T-cell (primary cell): Measurements from ENCODE around the gene DCK. TPM values are rescaled to one million over a fixed set of nuclear protein-coding genes. Genes with fewer than 3 reads are reported as not detected.
"Not testable (repeated sequence)": the region's sequence is repeated elsewhere in the genome, so short reads cannot be mapped to it uniquely, and the experiment has no call there.

Experiments used
- ATAC-seq, 4 experiments: fragments of 200-7000 bp in 3 of 4; fragments of 150-1000 bp in 1 of 4; cut with Tn5 transposase; replicated peaks in 1 of 4; 1 replicate in 3 of 4; 2 replicates in 1 of 4; pipeline ENCODE4 v1.10.0; 2021; ENCODE audit warnings: moderate library complexity in 3 of 4, mild to moderate bottlenecking in 2 of 4, moderate number of reproducible peaks in 1 of 4
- CTCF ChIA-PET, 2 donors: fragments of 300-600 bp; sonication (Branson Sonifier 250); formaldehyde crosslinking; loops; one replicate each; lab custom pipeline; 2022; ENCODE audit warnings: antibody characterized with exemption in 2 of 2; lab: Charles Lee
- POLR2A ChIA-PET, 2 donors: fragments of 300-600 bp; sonication (Branson Sonifier 250); formaldehyde crosslinking; loops; one replicate each; lab custom pipeline; 2022; ENCODE audit warnings: antibody characterized with exemption in 2 of 2; lab: Charles Lee
- DNase-seq, 35 experiments: peaks; one replicate each; pipeline versions ENCODE4 v3.0.0 to v3.0.0-alpha.2; 2013 to 2023
- H3K27ac ChIP-seq: one replicate; pipeline ENCODE4 v1.5.1; 2013; ENCODE audit warnings: low read length
- H3K27me3 ChIP-seq, 2 experiments: replicated peaks in 1 of 2; 1 replicate in 1 of 2; 2 replicates in 1 of 2; pipeline versions ENCODE4 v1.6.1 to v1.7.0; 2013; ENCODE audit warnings: low read length in 1 of 2, mixed read lengths in 1 of 2; ENCODE audit not compliant: control insufficient read depth in 2 of 2, insufficient read depth in 2 of 2; ENCODE audit errors: extremely low read depth in 1 of 2
- H3K36me3 ChIP-seq, 2 donors: 1 replicate in 1 of 2; 2 replicates in 1 of 2; pipeline versions ENCODE4 v1.6.1 to v1.7.0; 2013; ENCODE audit warnings: low read length in 1 of 2; ENCODE audit not compliant: control insufficient read depth in 2 of 2, insufficient read depth in 1 of 2; ENCODE audit errors: extremely low read depth in 1 of 2
- H3K4me1 ChIP-seq, 2 experiments: 1 replicate in 1 of 2; 2 replicates in 1 of 2; pipeline versions ENCODE4 v1.6.1 to v1.7.0; 2013; ENCODE audit warnings: low read length in 2 of 2, mixed read lengths in 1 of 2; ENCODE audit not compliant: insufficient read depth in 2 of 2, control insufficient read depth in 1 of 2; ENCODE audit errors: extremely low read depth in 1 of 2
- H3K4me3 ChIP-seq, 2 donors: 1 replicate in 1 of 2; 2 replicates in 1 of 2; pipeline versions ENCODE4 v1.5.1 to v1.7.0; 2013; ENCODE audit warnings: mild to moderate bottlenecking in 2 of 2, low read length in 1 of 2, moderate library complexity in 1 of 2; ENCODE audit not compliant: control insufficient read depth in 1 of 2; ENCODE audit errors: extremely low read depth in 1 of 2
- H3K9me3 ChIP-seq: 2 replicates; pipeline ENCODE4 v1.7.0; 2013
- H3K27ac Mint-ChIP-seq, 2 donors: one replicate each; pipeline ENCODE4 v1.8.0; 2020 to 2021; ENCODE audit warnings: mild to moderate bottlenecking in 2 of 2, mixed read lengths in 2 of 2
- H3K27me3 Mint-ChIP-seq, 2 donors: one replicate each; pipeline ENCODE4 v1.8.0; 2021 to 2022; ENCODE audit warnings: mixed read lengths in 2 of 2
- H3K36me3 Mint-ChIP-seq: one replicate; pipeline ENCODE4 v1.8.0; 2021; ENCODE audit warnings: mixed read lengths
- H3K4me1 Mint-ChIP-seq, 3 donors: one replicate each; pipeline ENCODE4 v1.8.0; 2020 to 2022; ENCODE audit warnings: mixed read lengths in 3 of 3, mild to moderate bottlenecking in 1 of 3
- H3K4me3 Mint-ChIP-seq, 3 donors: one replicate each; pipeline ENCODE4 v1.8.0; 2020 to 2022; ENCODE audit warnings: mild to moderate bottlenecking in 3 of 3, mixed read lengths in 3 of 3, moderate library complexity in 3 of 3
- H3K9me3 Mint-ChIP-seq, 3 donors: one replicate each; pipeline ENCODE4 v1.8.0; 2020 to 2022; ENCODE audit warnings: mixed read lengths in 3 of 3
- WGBS: methylation state at CpG from one replicate; pipeline ENCODE4 v1.1.5; 2013; ENCODE audit warnings: missing lambda C conversion rate; ENCODE audit not compliant: insufficient coverage; 5-methylcytosine and 5-hydroxymethylcytosine counted together
- total RNA-seq, 35 experiments: library from RNA in 6 of 35; stranded (reverse) in 6 of 35; fragments of 120-200 nt in 1 of 35; gene quantifications; one replicate each; pipeline versions ENCODE4 v1.2.1 to v1.2.4 and lab custom pipeline; 2013 to 2026

DCK gene
- total RNA-seq, 5 donors from 2014 or later (not counting 1 experiment from before 2014, with no cell fraction given): 25.9 to 50.7 (median 42.1) TPM

DNA sequence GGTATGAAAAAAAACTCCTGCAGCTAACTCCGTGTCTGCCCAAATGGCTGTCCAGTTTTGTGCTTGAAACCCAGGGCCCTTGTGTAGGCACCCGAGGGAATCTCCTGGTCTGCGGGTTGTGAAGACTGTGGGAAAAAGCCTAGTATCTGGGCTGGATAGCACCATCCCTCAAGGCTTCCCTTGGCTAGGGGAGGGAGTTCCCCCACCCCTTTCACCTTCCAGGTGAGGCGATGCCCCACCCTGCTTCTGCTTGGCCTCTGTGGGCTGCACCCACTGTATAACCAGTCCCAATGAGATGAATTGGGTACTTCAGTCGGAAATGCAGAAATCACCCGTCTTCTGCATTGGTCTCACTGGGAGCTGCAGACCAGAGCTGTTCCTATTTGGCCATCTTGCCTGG, 11.6 kb downstream of the DCK start:
- peaks cover 30% of the 10 kb centered on the region for H3K36me3 Mint-ChIP-seq
- Histone ChIP-seq H3K27ac (peak overlapping the region; percentile 10), H3K4me1 (peaks cover 27 to 37% of the 10 kb centered on the region in 2 experiments), H3K36me3 (peaks cover 0 to 17% of the 10 kb centered on the region in 2 donors)
- H3K27ac Mint-ChIP-seq: peak overlapping the region; percentile 90 to 91
- WGBS: 80% methylated on average over 1 of the region's 6 CpGs
- ChIA-PET CTCF (interaction anchor here (0.7 to 2.0 kb wide), 4 partner anchors 10 to 1124 kb away, joined by 3 to 9 read pairs (median 6); partner anchors contain the start of gene DCK (in 1 of the 2)), POLR2A (interaction anchor here (0.6 to 1.1 kb wide), 3 partner anchors 10 to 33 kb away, joined by 3 to 4 read pairs (median 3); no protein-coding TSS in a partner anchor)
- ATAC-seq (peak in 1 of 4 experiments; percentile 21), DNase-seq (peak in 1 of 35 experiments; percentile 27)
- H3K4me1 Mint-ChIP-seq: peaks cover 87 to 90% (median 87%) of the 10 kb centered on the region in 3 donors
- not testable (repeated sequence) for H3K9me3 ChIP-seq, H3K4me3 ChIP-seq, H3K9me3 Mint-ChIP-seq, H3K27me3 Mint-ChIP-seq, H3K27me3 ChIP-seq
- peak overlapping the region in 2 of 3 donors; percentile 65 to 74 for H3K4me3 Mint-ChIP-seq

- Mint-ChIP-seq H3K27ac (peak overlapping the region; percentile 77 to 84), H3K4me1 (peaks cover 76 to 79% (median 76%) of the 10 kb centered on the region in 3 donors), H3K4me3 (peak overlapping the region; percentile 60 to 65 (median 61)), H3K27me3 (no peaks in the 10 kb centered on the region), H3K36me3 (peaks cover 17% of the 10 kb centered on the region), H3K9me3 (peaks cover 0 to 7% (median 4%) of the 10 kb centered on the region in 3 donors)
- H3K27me3 ChIP-seq: no peaks in the 10 kb centered on the region
- peaks cover 0 to 13% of the 10 kb centered on the region in 2 donors for H3K36me3 ChIP-seq
- 36% methylated on average over 3 of the region's 6 CpGs for WGBS
- H3K9me3 ChIP-seq: no peaks in the 10 kb centered on the region
- ChIA-PET CTCF (interaction anchor here (0.9 to 4.9 kb wide), 4 partner anchors 9 to 21 kb away, joined by 3 to 37 read pairs (median 4); no protein-coding TSS in a partner anchor), POLR2A (no interaction called here)
- peak overlapping the region; percentile 45 for H3K27ac ChIP-seq
- peaks cover 30 to 37% of the 10 kb centered on the region in 2 experiments for H3K4me1 ChIP-seq
- H3K4me3 ChIP-seq: peak overlapping the region in 1 of 2 donors; percentile 32
- peak in 1 of 4 experiments; percentile 21 for ATAC-seq
- peak in 1 of 35 experiments; percentile 35 for DNase-seq
Observed at GRCh38 chr4:71006203-71006907, 12.9 kb downstream of the DCK start.

- Mint-ChIP-seq H3K9me3 (no peaks in the 10 kb centered on the region), H3K4me3 (no peak overlapping the region), H3K4me1 (peaks cover 63% of the 10 kb centered on the region in 3 donors), H3K27ac (peak overlapping the region; percentile 13 to 64), H3K36me3 (peaks cover 11% of the 10 kb centered on the region), H3K27me3 (no peaks in the 10 kb centered on the region)
- Histone ChIP-seq H3K4me1 (peaks cover 30 to 40% of the 10 kb centered on the region in 2 experiments), H3K27me3 (no peaks in the 10 kb centered on the region), H3K4me3 (no peak overlapping the region), H3K36me3 (peaks cover 0 to 13% of the 10 kb centered on the region in 2 donors), H3K27ac (no peak overlapping the region), H3K9me3 (no peaks in the 10 kb centered on the region)
- DNase-seq (no peak), ATAC-seq (no peak)
- CTCF ChIA-PET: interaction anchor here (1.1 to 4.9 kb wide), 7 partner anchors 9 to 356 kb away, joined by 3 to 40 read pairs (median 7); partner anchors contain the start of gene DCK (in 1 of the 2)
- 100% methylated on average over 1 of the region's 2 CpGs for WGBS
- POLR2A ChIA-PET: interaction anchor here in 1 of 2 donors (0.5 kb wide), 1 partner anchor 12 kb away, joined by 5 read pairs; no protein-coding TSS in a partner anchor
Observed at GRCh38 chr4:71008196-71008595, 14.7 kb downstream of the DCK start.

DNA sequence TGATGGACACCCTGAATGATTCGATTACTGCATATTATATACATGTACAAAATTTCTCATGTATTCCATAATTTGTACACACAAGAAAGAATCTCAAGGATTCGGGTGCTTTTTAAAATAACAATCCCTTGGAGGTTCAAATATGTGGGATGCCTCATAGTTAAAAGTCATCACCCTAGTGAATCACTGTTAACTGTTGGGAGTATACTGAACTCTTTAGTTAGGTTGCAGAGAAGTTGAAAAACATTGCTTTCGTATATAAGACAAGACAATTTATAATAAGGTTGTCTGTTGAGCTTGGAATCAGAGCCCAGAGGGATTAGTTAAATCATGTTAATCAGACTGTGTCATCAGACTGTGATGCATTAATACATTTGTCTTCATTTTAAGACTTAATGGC, 15.6 kb downstream of the DCK start:
- Histone ChIP-seq H3K27ac (no peak overlapping the region), H3K4me1 (peaks cover 23 to 34% of the 10 kb centered on the region in 2 experiments), H3K36me3 (peaks cover 0 to 13% of the 10 kb centered on the region in 2 donors), H3K9me3 (no peaks in the 10 kb centered on the region), H3K27me3 (no peaks in the 10 kb centered on the region), H3K4me3 (no peak overlapping the region)
- WGBS: no CpG with 5 or more reads among the region's 3 CpGs
- Mint-ChIP-seq H3K4me3 (no peak overlapping the region), H3K27ac (peak overlapping the region; percentile 13 to 63), H3K27me3 (no peaks in the 10 kb centered on the region), H3K9me3 (no peaks in the 10 kb centered on the region), H3K36me3 (peaks cover 14% of the 10 kb centered on the region), H3K4me1 (peaks cover 56 to 62% (median 59%) of the 10 kb centered on the region in 3 donors)
- ChIA-PET CTCF (interaction anchor here (0.6 to 4.9 kb wide), 19 partner anchors 10 to 364 kb away, joined by 3 to 42 read pairs (median 6); partner anchors contain the start of gene DCK (in 1 of the 2)), POLR2A (interaction anchor here in 1 of 2 donors (0.6 kb wide), 1 partner anchor 107 kb away, joined by 3 read pairs; no protein-coding TSS in a partner anchor)
- no peak for ATAC-seq
- no peak for DNase-seq

DNA sequence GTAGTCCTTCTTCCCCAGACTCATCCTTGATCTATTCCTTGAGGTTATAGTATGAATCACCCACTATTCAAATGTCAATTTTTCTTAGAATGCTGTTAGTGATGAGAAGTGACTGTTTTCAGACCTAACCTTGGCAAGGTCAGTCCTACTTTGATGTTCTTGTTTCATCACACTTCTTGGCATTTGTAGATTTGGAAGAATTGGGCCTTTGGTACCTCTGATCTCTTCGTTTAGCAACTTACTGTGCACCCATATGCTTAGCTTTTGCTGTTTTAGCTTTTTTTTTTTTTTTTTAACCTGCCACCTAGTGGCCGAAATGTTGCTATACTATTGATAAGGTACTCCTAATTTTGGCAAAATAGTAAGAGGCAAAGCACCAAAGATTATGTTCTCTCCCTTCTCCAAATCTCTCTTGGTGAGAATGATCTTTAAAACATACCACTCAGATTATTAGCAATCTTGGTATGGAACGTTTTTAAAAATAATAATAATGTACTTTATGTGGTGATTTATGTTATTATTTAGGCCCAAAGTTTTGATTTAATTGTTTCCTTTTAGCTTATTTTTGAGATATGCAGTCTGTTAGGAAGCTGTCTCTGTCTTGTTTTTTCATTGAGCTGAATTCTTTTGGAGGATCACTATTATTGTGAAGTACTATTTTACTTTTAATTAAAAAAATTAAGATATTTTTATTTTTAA, 16.6 kb downstream of the DCK start:
- Mint-ChIP-seq H3K27me3 (no peaks in the 10 kb centered on the region), H3K4me3 (no peak overlapping the region), H3K4me1 (peaks cover 46 to 58% (median 52%) of the 10 kb centered on the region in 3 donors), H3K9me3 (no peaks in the 10 kb centered on the region), H3K36me3 (peaks cover 14% of the 10 kb centered on the region), H3K27ac (peak overlapping the region; percentile 13 to 63)
- DNase-seq: peak in 2 of 35 experiments; percentile 10 to 73
- no CpG with 5 or more reads among the region's 3 CpGs for WGBS
- Histone ChIP-seq H3K9me3 (no peaks in the 10 kb centered on the region), H3K27me3 (no peaks in the 10 kb centered on the region), H3K4me1 (peaks cover 17 to 24% of the 10 kb centered on the region in 2 experiments), H3K27ac (no peak overlapping the region), H3K36me3 (peaks cover 0 to 13% of the 10 kb centered on the region in 2 donors), H3K4me3 (no peak overlapping the region)
- ChIA-PET POLR2A (interaction anchor here (0.5 to 1.3 kb wide), 12 partner anchors 13 to 955 kb away, joined by 3 to 8 read pairs (median 5); no protein-coding TSS in a partner anchor), CTCF (interaction anchor here (0.5 to 4.9 kb wide), 46 partner anchors 10 to 1398 kb away, joined by 3 to 42 read pairs (median 5); partner anchors contain the start of genes DCK (in 2 of the 2) and MOB1B (in 1 of the 2))
- ATAC-seq: peak in 3 of 4 experiments; percentile 68 to 78 (median 71)
